GM12874 (cell line): ENCODE data around the gene NME7.

Experiments
- CTCF ChIP-seq: IDR thresholded peaks from 2 replicates; pipeline ENCODE4 v1.5.1; 2011; ENCODE audit warnings: low read depth, mild to moderate bottlenecking, control low read depth, low read length, moderate library complexity; ENCODE audit not compliant: insufficient read depth

Gene NME7

GRCh38 chr1:169360415-169360814 is 7.2 kb downstream of the NME7 start:
- no peak for TF ChIP-seq CTCF

- peak; percentile 48; the same call in 1 of the 2 replicates for TF ChIP-seq CTCF
Measured at GRCh38 chr1:169348383-169349036, 19.1 kb downstream of the NME7 start.

- no peak for TF ChIP-seq CTCF
Measured at GRCh38 chr1:169347688-169348382, 19.8 kb downstream of the NME7 start.

DNA sequence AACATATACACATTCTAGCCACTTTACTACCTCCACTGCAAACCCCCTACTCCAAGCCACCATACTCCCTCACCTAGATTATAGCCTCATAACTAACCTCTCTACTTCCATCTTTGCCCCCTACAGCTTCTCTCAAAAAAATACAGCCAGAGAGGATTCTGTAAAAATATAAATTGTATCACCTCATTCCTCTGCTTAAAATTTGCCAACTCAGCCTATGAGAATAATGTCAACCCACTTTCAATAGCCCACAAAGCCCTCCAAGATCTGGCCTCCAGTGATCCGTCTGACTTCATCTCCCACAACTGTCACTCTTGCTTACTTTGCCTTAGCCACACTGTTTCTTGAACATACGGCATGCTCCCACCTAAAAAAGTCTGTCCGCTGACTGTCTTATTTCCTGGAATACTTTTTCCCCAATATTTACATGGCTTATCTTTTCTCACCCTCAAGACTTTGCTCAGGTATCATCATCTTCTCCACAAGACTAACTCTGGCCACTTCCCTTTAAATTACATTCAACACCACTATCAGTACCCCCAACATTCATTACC is 21.5 kb downstream of the NME7 start:
- TF ChIP-seq CTCF = no peak

GRCh38 chr1:169345511-169345910 is 22.1 kb downstream of the NME7 start:
- no peak for TF ChIP-seq CTCF

GRCh38 chr1:169340882-169341281 is 26.7 kb downstream of the NME7 start:
- TF ChIP-seq CTCF = no peak

DNA sequence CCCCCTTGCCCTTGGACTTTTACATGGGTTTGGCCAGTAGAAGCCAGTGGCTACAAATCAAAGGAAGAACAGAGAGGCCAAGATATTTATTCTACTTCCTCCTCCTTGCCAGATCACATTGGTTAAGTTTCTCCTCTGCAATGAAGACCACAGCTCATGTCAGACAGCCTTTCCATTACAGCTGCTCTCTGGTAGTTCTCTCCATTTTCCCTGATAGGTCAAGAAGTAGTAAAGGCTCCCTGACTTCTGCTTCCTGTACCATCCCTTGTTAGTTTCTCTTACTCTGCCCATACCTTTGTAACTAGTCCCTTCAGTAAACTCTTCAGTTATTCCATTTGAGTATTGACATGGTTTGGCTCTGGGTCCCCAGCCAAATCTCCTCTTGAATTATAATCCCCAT is 27.8 kb downstream of the NME7 start:
- TF ChIP-seq CTCF = no peak
